Measurements from ENCODE around the gene SHKBP1.
"Not testable (repeated sequence)": the region's sequence is repeated elsewhere in the genome, so short reads cannot be mapped to it uniquely, and the experiment has no call there.

SHKBP1 gene

GRCh38 chr19:40585241-40585981 is 8.7 kb downstream of the SHKBP1 start:
- peak; percentile 87 to 92 for DNase-seq

- no peak for DNase-seq
Measured at GRCh38 chr19:40585982-40586422, 9.3 kb downstream of the SHKBP1 start.

DNA sequence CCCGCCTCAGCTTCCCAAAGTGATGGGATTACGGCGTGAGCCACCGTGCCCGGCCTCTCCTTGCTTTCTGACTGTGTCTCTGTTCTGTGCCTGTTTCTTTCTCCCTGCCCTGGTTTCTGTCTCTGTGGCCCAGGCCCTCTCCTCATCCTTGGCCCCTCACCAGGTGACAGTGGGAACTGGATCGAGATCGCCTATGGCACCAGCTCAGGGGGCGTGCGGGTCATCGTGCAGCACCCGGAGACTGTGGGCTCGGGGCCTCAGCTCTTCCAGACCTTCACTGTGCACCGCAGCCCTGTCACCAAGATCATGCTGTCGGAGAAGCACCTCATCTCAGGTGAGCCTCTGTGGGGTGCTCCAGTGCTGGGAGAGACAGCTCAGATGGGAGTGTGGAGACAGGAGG is 9.9 kb downstream of the SHKBP1 start:
- DNase-seq, result no peak

- DNase-seq, result no peak
Measured at GRCh38 chr19:40588110-40588854, 11.6 kb downstream of the SHKBP1 start.

DNA sequence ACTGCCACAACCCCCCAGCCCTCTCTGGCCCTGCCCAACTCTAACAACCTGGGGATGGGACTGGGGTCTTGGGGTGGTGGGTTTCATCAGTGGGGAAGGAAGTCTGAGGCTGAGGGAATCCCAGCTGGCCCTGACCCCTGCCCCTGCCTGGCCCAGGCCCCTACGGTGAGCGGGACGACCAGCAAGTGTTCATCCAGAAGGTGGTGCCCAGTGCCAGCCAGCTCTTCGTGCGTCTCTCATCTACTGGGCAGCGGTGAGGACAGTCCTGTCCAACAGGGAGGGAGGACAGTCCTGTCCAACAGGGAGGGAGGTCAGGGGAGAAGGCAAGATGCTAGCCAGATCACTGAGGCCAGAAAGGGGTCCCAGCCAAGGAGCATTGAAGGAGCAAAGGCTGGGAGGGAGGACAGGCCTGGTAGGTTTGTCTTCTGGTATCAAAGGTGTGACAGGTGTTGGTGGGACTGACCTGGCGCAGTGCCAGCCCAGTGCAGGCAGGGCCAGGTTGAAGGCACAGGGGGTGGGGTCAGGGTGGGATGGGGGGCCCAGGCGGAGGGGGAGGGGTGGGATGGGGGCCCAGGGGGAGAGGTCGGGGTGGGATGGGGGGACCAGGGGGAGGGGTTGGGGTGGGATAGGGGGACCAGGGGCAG is 12.4 kb downstream of the SHKBP1 start:
- no peak for DNase-seq

- DNase-seq, result no peak
Measured at GRCh38 chr19:40589591-40590429, 13.1 kb downstream of the SHKBP1 start.

GRCh38 chr19:40590464-40591265 is 14.0 kb downstream of the SHKBP1 start:
- DNase-seq, result no peak

GRCh38 chr19:40591724-40592123 is 15.1 kb downstream of the SHKBP1 start:
- DNase-seq, result not testable (repeated sequence)

- DNase-seq, result peak; percentile 81 to 85
Measured at GRCh38 chr19:40592170-40592569, 15.5 kb downstream of the SHKBP1 start.

DNA sequence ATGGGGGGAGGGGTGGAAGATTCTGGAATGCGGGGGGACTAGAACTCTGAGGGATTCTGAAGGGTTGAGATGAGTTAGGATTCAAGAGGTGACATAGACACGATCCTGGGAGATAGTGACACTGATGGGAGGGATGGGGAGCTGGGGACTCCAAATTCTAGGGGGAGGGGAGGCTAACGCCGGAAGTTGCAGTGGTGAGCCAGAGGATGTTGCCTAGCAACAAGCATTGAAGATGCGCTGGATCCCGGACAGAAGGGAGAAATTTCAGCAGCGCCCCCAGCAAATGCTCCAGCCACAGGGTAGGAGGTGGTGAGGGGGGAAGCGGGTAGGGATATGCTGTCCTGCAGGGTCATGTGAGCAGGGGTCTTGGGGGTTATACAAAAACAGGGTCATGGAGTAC is 17.6 kb downstream of the SHKBP1 start:
- no peak for DNase-seq

DNA sequence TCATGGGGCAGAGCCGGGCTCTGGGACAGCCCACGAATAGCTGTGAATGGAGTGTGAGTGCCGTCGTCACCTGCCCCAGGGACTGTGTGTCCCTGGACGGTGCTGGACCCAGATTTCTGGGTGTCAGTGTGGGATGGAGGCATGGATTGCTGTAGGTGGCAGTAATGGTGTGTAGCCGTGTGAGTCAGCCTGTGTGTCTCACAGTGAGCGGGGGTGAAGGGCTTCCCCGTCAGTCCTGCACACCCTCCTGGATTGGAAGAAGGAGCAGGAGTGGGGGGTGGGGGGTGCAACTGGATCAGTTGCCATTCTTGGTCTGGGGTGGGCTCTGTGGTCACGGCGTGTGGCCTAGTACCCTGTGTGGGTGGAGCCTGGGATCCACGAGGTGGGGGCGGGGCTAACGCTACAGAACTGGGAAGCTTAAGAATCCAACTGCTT is 18.0 kb downstream of the SHKBP1 start:
- peak in 1 of 2 donors; percentile 70 for DNase-seq

GRCh38 chr19:40596608-40597328 is 20.1 kb downstream of the SHKBP1 start:
- DNase-seq, result peak; percentile 33 to 52

- DNase-seq, result no peak
Measured at GRCh38 chr19:40597329-40597838, 20.7 kb downstream of the SHKBP1 start.

GRCh38 chr19:40598121-40598917 is 21.6 kb downstream of the SHKBP1 start:
- DNase-seq, result peak; percentile 85 to 88

- DNase-seq, result no peak
Measured at GRCh38 chr19:40598918-40599307, 22.2 kb downstream of the SHKBP1 start.

- no peak for DNase-seq
Measured at GRCh38 chr19:40599331-40599901, 22.7 kb downstream of the SHKBP1 start.

- no peak for DNase-seq
Measured at GRCh38 chr19:40599902-40600569, 23.4 kb downstream of the SHKBP1 start.

DNA sequence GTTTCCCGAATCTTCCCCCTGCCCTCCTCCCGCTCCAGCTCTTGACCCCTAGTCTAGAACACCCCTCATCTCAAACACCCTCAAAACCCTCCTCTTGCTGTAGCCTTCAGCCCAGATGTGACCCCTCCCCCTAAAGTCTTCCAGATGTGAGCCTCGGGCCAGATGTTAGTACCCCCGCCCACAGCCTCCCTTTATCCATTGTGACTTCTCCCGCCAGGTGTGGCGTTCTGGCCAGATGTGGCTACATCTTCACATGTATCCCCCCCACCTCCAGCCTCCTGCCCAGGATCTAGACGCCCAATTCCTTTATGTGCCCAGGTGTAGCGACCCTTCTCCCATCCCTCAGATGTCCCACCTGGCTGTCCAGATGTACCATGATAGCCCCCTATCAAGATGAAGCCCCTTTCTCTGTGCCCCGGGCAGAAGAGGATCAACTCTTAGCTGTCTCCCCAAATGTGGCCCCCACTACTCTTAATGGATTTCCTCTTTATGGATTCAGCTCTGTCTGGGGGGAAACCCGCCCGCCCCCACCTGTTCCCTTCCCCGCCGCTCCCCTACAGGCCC is 24.0 kb downstream of the SHKBP1 start:
- DNase-seq, result no peak
